DOHH2 (cell line): Measurements from ENCODE around the gene STAT5A.

Experiments
- EZH2phosphoT487 ChIP-seq: fragments of 200-600 bp; sonication (generic); IDR thresholded peaks from 2 replicates; pipeline ENCODE4 v1.6.1; 2017; ENCODE audit warnings: borderline replicate concordance, mild to moderate bottlenecking, antibody characterized with exemption, low read length, moderate library complexity, mixed read lengths
- TF ChIP-seq, protein P1 (sequence below): fragments of 200-600 bp; sonication (generic); IDR thresholded peaks from one replicate; pipeline ENCODE4 v1.5.1; 2014; ENCODE audit warnings: antibody characterized with exemption, mild to moderate bottlenecking, low read depth, low read length; ENCODE audit not compliant: poor library complexity, severe bottlenecking

DNA sequence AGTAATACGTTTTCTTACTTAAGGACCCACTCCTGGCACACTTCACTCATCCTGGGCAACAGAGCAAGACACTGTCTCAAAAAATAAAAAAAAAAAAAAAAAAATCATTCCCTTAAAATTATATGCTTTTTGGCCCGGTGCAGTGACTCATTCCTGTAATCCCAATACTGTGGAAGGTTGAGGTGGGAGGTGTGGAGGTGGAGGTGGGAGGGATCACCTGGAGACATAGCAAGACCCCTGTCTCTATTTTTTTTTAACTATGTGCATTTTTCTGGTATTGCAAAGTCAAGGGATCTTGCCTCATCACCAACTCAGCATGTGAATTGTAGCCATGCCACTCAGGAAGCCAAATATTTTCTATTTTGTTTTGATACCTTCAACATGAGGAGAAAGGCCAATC is 21.8 kb upstream of the STAT5A start:
- TF ChIP-seq, protein P1, sequence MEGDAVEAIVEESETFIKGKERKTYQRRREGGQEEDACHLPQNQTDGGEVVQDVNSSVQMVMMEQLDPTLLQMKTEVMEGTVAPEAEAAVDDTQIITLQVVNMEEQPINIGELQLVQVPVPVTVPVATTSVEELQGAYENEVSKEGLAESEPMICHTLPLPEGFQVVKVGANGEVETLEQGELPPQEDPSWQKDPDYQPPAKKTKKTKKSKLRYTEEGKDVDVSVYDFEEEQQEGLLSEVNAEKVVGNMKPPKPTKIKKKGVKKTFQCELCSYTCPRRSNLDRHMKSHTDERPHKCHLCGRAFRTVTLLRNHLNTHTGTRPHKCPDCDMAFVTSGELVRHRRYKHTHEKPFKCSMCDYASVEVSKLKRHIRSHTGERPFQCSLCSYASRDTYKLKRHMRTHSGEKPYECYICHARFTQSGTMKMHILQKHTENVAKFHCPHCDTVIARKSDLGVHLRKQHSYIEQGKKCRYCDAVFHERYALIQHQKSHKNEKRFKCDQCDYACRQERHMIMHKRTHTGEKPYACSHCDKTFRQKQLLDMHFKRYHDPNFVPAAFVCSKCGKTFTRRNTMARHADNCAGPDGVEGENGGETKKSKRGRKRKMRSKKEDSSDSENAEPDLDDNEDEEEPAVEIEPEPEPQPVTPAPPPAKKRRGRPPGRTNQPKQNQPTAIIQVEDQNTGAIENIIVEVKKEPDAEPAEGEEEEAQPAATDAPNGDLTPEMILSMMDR: no peak
- TF ChIP-seq EZH2phosphoT487: no peak
